Keratinocyte (primary cell): ENCODE results near the gene FUT8. TPM values are rescaled to one million over a fixed set of nuclear protein-coding genes. Genes with fewer than 3 reads are reported as not detected.

Source experiments
- DNase-seq: peaks from one replicate; pipeline ENCODE4 v3.0.0-alpha.2; 2011; ENCODE audit warnings: low read depth, missing footprints, low spot score
- FAIRE-seq: peaks from 2 replicates; lab custom pipeline; 2011; peaks lifted over from hg19 to GRCh38; lab: Jason Lieb, UNC
- H2AFZ ChIP-seq: 2 replicates; pipeline ENCODE4 v1.6.0; 2012; ENCODE audit warnings: low read length, control low read depth, inconsistent platforms; ENCODE audit not compliant: control insufficient read depth
- H3K27ac ChIP-seq: 2 replicates; pipeline ENCODE4 v1.5.1; 2011; ENCODE audit warnings: low read length; ENCODE audit not compliant: control insufficient read depth, insufficient read depth
- H3K27me3 ChIP-seq: 3 replicates; pipeline ENCODE4 v1.6.0; 2011; ENCODE audit warnings: low read length; ENCODE audit not compliant: control insufficient read depth, insufficient read depth; ENCODE audit errors: extremely low read depth
- H3K36me3 ChIP-seq, 2 experiments: 2 replicates in 1 of 2; 3 replicates in 1 of 2; pipeline ENCODE4 v1.5.1; 2011; ENCODE audit warnings: low read length in 2 of 2, mild to moderate bottlenecking in 1 of 2; ENCODE audit not compliant: control insufficient read depth in 2 of 2, insufficient read depth in 2 of 2; ENCODE audit errors: extremely low read depth in 1 of 2
- H3K4me1 ChIP-seq: 3 replicates; pipeline ENCODE4 v1.5.1; 2011; ENCODE audit warnings: low read length; ENCODE audit not compliant: control insufficient read depth, insufficient read depth; ENCODE audit errors: extremely low read depth
- H3K4me2 ChIP-seq: 3 replicates; pipeline ENCODE4 v1.6.0; 2011; ENCODE audit warnings: low read depth, low read length; ENCODE audit not compliant: control insufficient read depth, insufficient read depth; ENCODE audit errors: extremely low read depth
- H3K4me3 ChIP-seq, 3 experiments: fragments of 200-600 bp in 1 of 3; sonication (generic) in 1 of 3; 2 replicates in 2 of 3; 3 replicates in 1 of 3; pipeline ENCODE4 v1.5.1; 2011 to 2016; ENCODE audit warnings: low read length in 3 of 3, mild to moderate bottlenecking in 3 of 3, control low read depth in 2 of 3, inconsistent platforms in 1 of 3, low read depth in 1 of 3, mixed read lengths in 1 of 3, mixed run types in 1 of 3, moderate library complexity in 1 of 3; ENCODE audit not compliant: control insufficient read depth in 2 of 3, insufficient read depth in 2 of 3; ENCODE audit errors: extremely low read depth in 1 of 3
- H3K79me2 ChIP-seq: 2 replicates; pipeline ENCODE4 v1.6.0; 2012; ENCODE audit warnings: low read length; ENCODE audit not compliant: control insufficient read depth, insufficient read depth
- H3K9ac ChIP-seq: 3 replicates; pipeline ENCODE4 v1.6.0; 2011; ENCODE audit warnings: low read length; ENCODE audit not compliant: control insufficient read depth, insufficient read depth; ENCODE audit errors: extremely low read depth
- H3K9me1 ChIP-seq: 3 replicates; pipeline ENCODE4 v1.6.0; 2011; ENCODE audit warnings: low read length; ENCODE audit not compliant: control insufficient read depth, insufficient read depth; ENCODE audit errors: extremely low read depth
- H3K9me3 ChIP-seq: 2 replicates; pipeline ENCODE4 v1.5.1; 2012; ENCODE audit warnings: low read depth, low read length; ENCODE audit not compliant: control insufficient read depth
- H4K20me1 ChIP-seq: 3 replicates; pipeline ENCODE4 v1.6.0; 2011; ENCODE audit warnings: low read length; ENCODE audit not compliant: control insufficient read depth, insufficient read depth; ENCODE audit errors: extremely low read depth
- CTCF ChIP-seq, 3 experiments: IDR thresholded peaks in 1 of 3; conservative IDR thresholded peaks in 1 of 3; optimal IDR thresholded peaks in 1 of 3; 2 replicates in 2 of 3; 3 replicates in 1 of 3; pipeline versions ENCODE3 to v1.5.1; 2011; ENCODE audit warnings: low read length in 3 of 3, mild to moderate bottlenecking in 3 of 3, moderate library complexity in 2 of 3, control low read depth in 1 of 3, inconsistent platforms in 1 of 3; ENCODE audit not compliant: insufficient read depth in 2 of 3; ENCODE audit errors: extremely low read depth in 1 of 3
- EZH2 ChIP-seq: IDR thresholded peaks from one replicate; pipeline ENCODE4 v1.6.1; 2012; ENCODE audit warnings: inconsistent platforms, mild to moderate bottlenecking, low read length, moderate library complexity
- dilution Hi-C: fragments of 300-500 bp; cut with MboI; formaldehyde crosslinking; loops from one replicate; pipeline ENCODE4 v1.7.0; 2020; ENCODE audit warnings: low sequenced_read_pairs; ENCODE audit not compliant: extremely low pct_ligation_motif_present
- polyA plus RNA-seq, 5 experiments: library from polyadenylated mRNA; depleted of rRNA in 3 of 5; stranded (reverse) in 3 of 5; stranded (forward) in 1 of 5; unstranded in 1 of 5; fragments of >200 nt; gene quantifications; 1 replicate in 1 of 5; 2 replicates in 3 of 5; 3 replicates in 1 of 5; pipeline versions ENCODE4 v1.2.1 to v1.2.3, GENCODE V29; 2011 to 2012; ENCODE audit warnings: missing spikeins in 2 of 5, low read depth in 1 of 5, low replicate concordance in 1 of 5

Gene FUT8
- polyA plus RNA-seq, 1 donor (not counting 4 experiments of a cell fraction or from before 2014, with no cell fraction given), result 12.5 TPM

- no peaks in the 10 kb centered on the region for H3K4me1 ChIP-seq
- TF ChIP-seq CTCF (optimal IDR thresholded peaks at IDR 0.05 in 1 of 3, IDR thresholded peaks at IDR 0.05 in 1 of 3, conservative IDR thresholded peaks at IDR 0.05 in 1 of 3; ENCODE audit: extremely low read depth in 1 of 3, insufficient read depth in 2 of 3, low read length in 3 of 3), result no peak
- TF ChIP-seq EZH2, result no peak
- no peak overlapping the region for H2AFZ ChIP-seq
- no peak for DNase-seq
- no peaks in the 10 kb centered on the region for H4K20me1 ChIP-seq
- H3K36me3 ChIP-seq, result no peaks in the 10 kb centered on the region
- H3K4me3 ChIP-seq, result no peak overlapping the region
- H3K27me3 ChIP-seq, result no peaks in the 10 kb centered on the region
- H3K9ac ChIP-seq, result no peak overlapping the region
- no peaks in the 10 kb centered on the region for H3K9me3 ChIP-seq
- dilution Hi-C loops, result no loop called here
- H3K79me2 ChIP-seq, result no peaks in the 10 kb centered on the region
- FAIRE-seq, result no peak
- H3K9me1 ChIP-seq, result no peaks in the 10 kb centered on the region
- no peak overlapping the region for H3K4me2 ChIP-seq
- no peak overlapping the region for H3K27ac ChIP-seq
These were observed 264.0 kb downstream of the FUT8 start for GRCh38 chr14:65676361-65677014.

GRCh38 chr14:65685572-65685971 lies 273.0 kb downstream of the FUT8 start:
- no peak for FAIRE-seq

More at GRCh38 chr14:65685572-65685971, 273.0 kb downstream of the FUT8 start:
- Histone ChIP-seq H3K36me3 (no peaks in the 10 kb centered on the region), H3K4me1 (no peaks in the 10 kb centered on the region), H3K27me3 (no peaks in the 10 kb centered on the region), H3K4me2 (no peak overlapping the region), H3K27ac (no peak overlapping the region), H3K4me3 (no peak overlapping the region), H2AFZ (no peak overlapping the region), H3K79me2 (no peaks in the 10 kb centered on the region), H3K9me3 (no peaks in the 10 kb centered on the region), H3K9me1 (no peaks in the 10 kb centered on the region), H3K9ac (no peak overlapping the region), H4K20me1 (no peaks in the 10 kb centered on the region)
- no peak for DNase-seq
- no peak for TF ChIP-seq EZH2
- TF ChIP-seq CTCF (optimal IDR thresholded peaks at IDR 0.05 in 1 of 3, IDR thresholded peaks at IDR 0.05 in 1 of 3, conservative IDR thresholded peaks at IDR 0.05 in 1 of 3; ENCODE audit: extremely low read depth in 1 of 3, insufficient read depth in 2 of 3, low read length in 3 of 3), result no peak
- dilution Hi-C loops, result no loop called here
